ENCODE measurements around the gene IFITM5.

- TF ChIP-seq, protein P1, sequence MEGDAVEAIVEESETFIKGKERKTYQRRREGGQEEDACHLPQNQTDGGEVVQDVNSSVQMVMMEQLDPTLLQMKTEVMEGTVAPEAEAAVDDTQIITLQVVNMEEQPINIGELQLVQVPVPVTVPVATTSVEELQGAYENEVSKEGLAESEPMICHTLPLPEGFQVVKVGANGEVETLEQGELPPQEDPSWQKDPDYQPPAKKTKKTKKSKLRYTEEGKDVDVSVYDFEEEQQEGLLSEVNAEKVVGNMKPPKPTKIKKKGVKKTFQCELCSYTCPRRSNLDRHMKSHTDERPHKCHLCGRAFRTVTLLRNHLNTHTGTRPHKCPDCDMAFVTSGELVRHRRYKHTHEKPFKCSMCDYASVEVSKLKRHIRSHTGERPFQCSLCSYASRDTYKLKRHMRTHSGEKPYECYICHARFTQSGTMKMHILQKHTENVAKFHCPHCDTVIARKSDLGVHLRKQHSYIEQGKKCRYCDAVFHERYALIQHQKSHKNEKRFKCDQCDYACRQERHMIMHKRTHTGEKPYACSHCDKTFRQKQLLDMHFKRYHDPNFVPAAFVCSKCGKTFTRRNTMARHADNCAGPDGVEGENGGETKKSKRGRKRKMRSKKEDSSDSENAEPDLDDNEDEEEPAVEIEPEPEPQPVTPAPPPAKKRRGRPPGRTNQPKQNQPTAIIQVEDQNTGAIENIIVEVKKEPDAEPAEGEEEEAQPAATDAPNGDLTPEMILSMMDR (IDR thresholded peaks at IDR 0.05) = no peak
- TF ChIP-seq POLR2A (IDR thresholded peaks at IDR 0.05) = no peak
Observed at GRCh38 chr11:299081-299891, at the start of gene IFITM5.

Data from ovary (tissue), 3 donors.